NCI-H226 (cell line): Measurements from ENCODE around the gene NDE1.
"Not testable (repeated sequence)": the region's sequence is repeated elsewhere in the genome, so short reads cannot be mapped to it uniquely, and the experiment has no call there.

Experiments used
- DNase-seq: peaks from one replicate; pipeline ENCODE4 v3.0.0-alpha.2; 2015

The NDE1 gene

GRCh38 chr16:15701975-15702970 lies 52.2 kb downstream of the NDE1 start:
- DNase-seq = no peak

GRCh38 chr16:15703029-15703736 lies 53.1 kb downstream of the NDE1 start:
- DNase-seq = no peak

DNA sequence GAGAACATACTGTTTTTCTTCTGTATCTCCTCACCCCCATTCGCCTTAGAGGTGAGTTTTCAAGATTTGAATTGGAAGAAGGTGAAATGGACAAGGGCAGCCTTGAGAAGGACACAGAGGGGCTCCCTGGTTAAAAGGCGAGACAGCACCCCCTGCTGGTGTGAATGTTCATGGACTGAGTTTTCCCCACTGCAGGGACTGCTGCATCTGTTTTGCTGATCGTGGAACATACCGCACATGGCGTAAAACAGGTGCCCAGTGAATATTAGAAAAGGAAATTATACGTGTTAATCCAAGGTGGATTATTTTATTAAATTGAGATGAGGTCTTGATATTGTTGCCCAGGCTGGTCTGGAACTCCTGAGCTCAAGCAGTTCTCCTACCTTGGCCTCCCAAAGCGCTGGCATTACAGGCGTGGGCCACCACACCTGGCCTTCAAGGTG lies 54.5 kb downstream of the NDE1 start:
- peak; percentile 10 for DNase-seq

GRCh38 chr16:15705064-15705565 lies 55.1 kb downstream of the NDE1 start:
- DNase-seq = no peak

DNA sequence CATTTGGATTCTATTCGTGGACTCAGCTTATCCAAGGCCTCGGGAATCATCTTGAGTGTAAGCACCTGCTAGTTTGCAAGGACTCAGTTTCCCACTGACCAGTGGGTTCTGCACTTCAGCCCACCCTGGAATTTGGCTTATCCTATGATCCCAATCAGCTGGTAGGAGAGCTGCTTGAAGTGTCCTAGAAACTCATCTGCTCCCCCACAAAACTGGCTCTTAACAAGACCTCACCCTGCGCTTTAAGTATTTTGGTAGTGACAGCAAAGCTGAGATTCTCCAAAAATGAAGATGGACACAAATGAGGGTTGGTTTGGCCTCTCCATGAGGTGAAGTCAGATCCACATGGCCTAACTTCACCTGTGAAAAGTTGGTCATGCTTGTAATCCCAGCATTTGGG lies 57.3 kb downstream of the NDE1 start:
- DNase-seq = no peak

DNA sequence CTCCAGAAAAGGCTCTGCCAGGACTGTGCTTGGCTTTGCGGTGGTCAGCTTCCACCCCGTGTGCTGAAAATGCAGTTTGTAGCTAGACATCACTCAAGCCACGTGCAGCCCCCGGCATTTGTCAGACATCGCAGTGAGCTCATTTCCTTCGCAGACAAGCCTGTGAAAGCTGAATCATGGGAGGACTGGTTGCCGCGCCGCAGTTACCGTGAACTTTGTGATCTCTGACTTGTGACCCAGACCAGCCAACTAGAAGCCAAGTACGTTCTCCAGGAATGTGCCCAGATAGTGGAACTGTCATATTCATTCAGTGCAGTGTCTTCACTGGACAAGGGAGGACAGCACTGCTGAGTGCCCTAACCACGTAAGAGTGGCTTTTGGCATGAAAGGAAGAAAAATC lies 58.1 kb downstream of the NDE1 start:
- DNase-seq = no peak

GRCh38 chr16:15708997-15709396 lies 59.0 kb downstream of the NDE1 start:
- no peak for DNase-seq

DNA sequence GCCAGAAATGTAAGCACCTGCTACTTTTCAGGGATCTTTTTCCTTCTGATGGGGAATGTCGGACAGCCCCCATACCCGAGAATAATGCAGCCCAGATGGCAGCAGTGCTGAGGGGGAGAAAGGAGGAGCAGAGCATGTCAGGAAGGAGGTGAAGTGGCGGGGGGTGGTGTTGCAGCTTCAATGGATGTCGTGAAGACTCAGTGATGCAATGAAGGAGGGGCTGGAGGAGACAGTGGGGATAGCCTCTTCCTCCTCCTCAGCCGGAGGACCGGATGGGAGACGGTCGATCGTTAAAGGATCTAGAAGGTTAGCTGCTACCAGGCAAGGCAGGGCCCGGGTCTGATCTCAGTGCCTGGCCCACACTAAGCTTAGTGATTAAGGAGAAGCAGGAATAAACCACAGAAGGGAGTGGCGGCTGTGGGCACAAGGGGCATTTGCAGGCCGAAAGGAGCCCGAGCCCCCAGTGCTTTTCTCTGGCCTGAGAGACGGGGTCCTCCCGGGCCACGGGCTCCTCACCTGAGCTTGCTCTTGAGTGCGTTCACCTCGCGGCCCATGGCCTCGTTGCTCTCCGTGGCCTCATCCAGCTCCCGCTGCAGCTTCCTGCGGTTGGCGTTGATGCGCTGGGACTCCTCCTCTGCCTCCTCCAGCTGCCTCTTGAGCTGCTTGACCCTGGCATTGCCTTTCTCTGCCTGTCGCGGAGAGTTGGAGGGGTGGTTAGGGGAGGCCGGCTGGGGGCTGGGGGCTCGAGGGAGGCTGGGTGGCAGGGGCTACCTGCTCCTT lies 64.5 kb downstream of the NDE1 start:
- DNase-seq = no peak

GRCh38 chr16:15715221-15715620 lies 65.2 kb downstream of the NDE1 start:
- DNase-seq = no peak

GRCh38 chr16:15716694-15717447 lies 66.8 kb downstream of the NDE1 start:
- no peak for DNase-seq

DNA sequence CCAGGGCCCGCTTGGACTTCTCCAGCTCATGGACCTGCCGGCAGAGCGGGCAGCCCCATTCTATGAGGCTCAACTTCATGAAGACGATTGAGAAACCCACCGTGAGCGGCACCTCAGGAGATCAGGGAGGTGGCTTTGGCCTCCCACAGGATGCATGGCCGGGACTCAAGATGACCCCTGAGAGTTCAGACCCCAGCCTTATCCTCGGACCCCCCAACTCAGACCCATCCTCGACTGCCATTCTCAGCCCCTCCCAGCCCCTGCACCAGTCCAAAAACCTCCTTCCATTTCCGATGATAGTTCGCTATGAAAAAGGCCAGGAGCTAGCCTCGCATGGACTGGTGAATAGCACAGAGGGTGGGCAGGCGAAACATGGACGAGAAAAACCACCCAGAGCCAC lies 71.0 kb downstream of the NDE1 start:
- DNase-seq = no peak

DNA sequence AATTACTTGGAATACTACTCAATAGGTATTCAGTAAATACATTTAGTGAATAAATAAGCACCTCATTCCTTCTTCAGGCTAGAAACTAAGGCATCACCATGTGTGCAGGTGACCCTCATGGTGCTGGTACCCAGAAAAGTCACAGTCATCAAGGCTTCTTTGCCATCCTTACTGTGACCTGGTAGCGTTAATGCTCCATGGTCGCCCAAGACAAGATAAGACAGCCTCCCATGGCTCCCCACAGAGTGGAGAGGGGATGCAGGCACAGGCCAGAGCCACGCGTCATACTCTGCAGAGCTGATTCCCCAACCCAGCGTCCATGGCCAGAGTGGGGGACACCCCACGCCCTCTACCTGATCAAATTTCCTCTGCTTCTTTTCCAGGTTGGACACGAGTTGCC lies 73.8 kb downstream of the NDE1 start:
- DNase-seq = no peak

DNA sequence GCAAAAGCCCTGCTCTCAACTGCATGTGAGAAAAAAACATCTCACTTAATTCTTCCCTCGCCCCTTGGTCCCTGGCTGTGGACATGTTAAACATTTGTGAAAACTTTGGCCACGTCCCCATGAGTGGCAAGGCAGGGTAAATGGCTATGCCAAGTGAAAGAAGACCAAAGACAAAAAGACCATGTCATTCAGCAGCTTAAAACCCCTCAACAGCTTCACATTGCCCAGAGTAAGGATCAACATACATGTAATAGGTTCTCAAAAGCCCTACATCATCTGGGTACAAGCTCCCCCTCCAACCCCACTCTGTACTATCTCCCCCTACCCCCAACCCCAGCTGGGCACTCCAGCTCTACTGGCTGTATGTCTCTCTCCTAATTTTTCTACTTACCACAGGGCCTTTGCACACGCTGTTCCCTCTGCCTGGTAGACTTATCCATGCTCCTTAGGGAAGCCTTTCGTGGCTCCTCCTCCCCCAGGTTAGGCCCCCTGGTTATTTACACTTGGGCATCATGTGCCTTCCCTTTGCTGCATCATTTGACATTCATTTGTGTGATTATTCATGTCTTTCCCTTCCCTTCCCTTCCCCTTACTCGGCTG lies 75.7 kb downstream of the NDE1 start:
- no peak for DNase-seq

GRCh38 chr16:15726715-15727114 lies 76.7 kb downstream of the NDE1 start:
- DNase-seq = no peak

DNA sequence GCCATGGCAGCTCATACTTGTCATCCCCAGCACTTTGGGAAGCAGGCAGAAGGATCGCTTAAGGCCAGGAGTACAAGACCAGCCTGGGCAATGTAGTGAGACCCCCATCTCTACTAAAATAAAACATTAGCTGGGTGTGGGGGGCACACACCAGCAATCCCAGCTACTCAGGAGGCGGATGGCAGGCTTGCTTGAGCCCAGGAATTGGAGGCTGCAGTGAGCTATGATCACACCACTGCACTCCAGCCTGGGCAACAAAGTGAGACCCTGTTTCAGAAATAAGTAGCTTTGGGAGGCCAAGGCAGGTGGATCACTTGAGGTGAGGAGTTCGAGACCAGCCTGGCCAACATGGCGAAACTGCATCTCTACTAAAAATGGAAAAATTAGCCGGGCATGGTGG lies 77.7 kb downstream of the NDE1 start:
- DNase-seq = not testable (repeated sequence)

DNA sequence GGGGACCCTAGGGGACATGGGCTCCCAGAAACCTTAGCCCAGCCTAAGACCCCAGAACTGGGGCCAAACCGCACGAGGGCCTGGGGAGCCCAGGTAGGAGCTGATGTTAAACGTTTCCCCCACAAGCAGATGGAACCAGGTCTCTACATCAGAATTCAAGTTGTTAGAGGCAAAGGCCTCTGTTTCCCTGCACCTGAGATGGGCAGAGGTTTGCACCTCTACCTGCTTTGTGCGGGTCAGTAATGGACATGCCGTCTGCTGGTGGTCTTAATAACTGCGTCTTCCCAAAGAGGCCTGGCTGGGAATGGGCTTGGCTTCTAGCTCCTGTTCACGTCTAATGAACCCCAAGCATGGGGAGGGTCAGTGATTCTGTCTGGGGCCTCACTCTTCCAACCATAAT lies 79.1 kb downstream of the NDE1 start:
- DNase-seq = no peak

DNA sequence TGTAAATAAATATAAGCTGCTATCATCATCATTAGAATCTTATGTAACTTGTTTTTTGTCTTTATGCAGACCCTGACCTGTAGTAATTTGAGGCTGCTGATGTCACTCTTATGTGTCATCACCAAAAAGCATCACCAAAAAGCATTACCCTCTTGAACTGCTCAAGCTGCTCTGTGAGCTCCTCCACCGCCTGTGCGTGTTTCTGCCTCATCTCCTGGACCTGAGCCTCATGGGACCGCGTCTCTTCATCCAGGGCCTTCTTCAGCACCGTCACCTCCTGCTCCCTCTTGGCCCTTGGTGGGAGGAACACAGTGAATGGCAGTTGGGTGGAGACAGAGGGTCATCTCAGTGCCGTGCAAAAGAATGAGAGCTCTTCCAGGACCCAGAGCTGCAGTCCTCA lies 82.4 kb downstream of the NDE1 start:
- no peak for DNase-seq

GRCh38 chr16:15735610-15736009 lies 85.6 kb downstream of the NDE1 start:
- no peak for DNase-seq

- no peak for DNase-seq
Observed at GRCh38 chr16:15736529-15736928, 86.5 kb downstream of the NDE1 start.

GRCh38 chr16:15737140-15737644 lies 87.1 kb downstream of the NDE1 start:
- DNase-seq = no peak

GRCh38 chr16:15739464-15739863 lies 89.4 kb downstream of the NDE1 start:
- DNase-seq = no peak

GRCh38 chr16:15739950-15740349 lies 89.9 kb downstream of the NDE1 start:
- DNase-seq = no peak
